GM13976 (cell line): Measurements from ENCODE around the gene AAGAB.

Experiments used
- DNase-seq: peaks from one replicate; pipeline ENCODE4 v3.0.0; 2012; ENCODE audit warnings: low spot score
- in situ Hi-C: fragments of 300-500 bp; cut with MboI; formaldehyde crosslinking; loops from one replicate; pipeline ENCODE4 v1.12.0; 2022; ENCODE audit warnings: low sequenced_read_pairs, mixed read lengths, inconsistent platforms; ENCODE audit not compliant: unreplicated experiment
- TF ChIP-seq, protein P1 (sequence below): IDR thresholded peaks from 2 replicates; pipeline ENCODE4 v1.5.1; 2012; ENCODE audit warnings: borderline replicate concordance, mild to moderate bottlenecking; ENCODE audit not compliant: insufficient read depth; ENCODE audit errors: extremely low read depth, missing control alignments, control extremely low read depth

Gene AAGAB

DNA sequence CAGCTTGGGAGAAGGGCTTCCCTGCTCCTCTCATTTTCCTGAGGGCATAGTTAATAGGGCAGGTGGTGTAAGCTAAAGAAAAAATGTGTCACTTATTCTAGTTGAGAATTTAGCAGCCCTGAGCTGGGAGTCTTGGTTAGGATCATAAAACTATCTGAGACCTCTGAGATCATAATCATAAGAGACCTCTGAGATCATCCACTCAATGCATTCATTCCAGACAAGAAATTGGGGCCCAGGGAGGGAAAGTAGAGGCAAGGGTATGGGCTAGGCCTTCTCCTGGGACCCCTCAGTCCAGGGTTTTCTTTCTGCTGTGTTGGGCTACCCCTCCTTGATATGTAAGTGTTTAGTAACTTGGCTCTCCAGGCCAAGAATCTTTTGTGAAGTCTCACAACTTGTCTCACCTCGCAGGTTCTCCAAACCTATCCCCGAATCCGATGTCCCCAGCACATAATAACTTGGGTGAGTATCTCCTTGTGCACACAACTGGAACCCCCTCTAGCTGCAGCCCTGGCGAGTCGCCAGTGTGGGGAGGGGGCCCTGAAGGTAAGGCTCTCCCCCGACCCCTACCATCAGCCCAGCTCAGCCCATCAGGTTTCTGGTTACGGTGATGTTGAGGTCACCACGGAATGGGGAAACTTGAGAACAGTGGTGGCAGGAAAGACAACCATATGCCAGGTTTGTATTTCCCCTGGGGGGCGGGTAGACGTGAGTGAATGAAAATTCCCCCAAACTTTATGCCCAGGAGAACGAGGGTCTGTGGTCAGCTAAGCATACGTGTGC, 84.1 kb downstream of the AAGAB start:
- DNase-seq = no peak
- in situ Hi-C loops = no loop called here
- TF ChIP-seq, protein P1, sequence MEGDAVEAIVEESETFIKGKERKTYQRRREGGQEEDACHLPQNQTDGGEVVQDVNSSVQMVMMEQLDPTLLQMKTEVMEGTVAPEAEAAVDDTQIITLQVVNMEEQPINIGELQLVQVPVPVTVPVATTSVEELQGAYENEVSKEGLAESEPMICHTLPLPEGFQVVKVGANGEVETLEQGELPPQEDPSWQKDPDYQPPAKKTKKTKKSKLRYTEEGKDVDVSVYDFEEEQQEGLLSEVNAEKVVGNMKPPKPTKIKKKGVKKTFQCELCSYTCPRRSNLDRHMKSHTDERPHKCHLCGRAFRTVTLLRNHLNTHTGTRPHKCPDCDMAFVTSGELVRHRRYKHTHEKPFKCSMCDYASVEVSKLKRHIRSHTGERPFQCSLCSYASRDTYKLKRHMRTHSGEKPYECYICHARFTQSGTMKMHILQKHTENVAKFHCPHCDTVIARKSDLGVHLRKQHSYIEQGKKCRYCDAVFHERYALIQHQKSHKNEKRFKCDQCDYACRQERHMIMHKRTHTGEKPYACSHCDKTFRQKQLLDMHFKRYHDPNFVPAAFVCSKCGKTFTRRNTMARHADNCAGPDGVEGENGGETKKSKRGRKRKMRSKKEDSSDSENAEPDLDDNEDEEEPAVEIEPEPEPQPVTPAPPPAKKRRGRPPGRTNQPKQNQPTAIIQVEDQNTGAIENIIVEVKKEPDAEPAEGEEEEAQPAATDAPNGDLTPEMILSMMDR = no peak

- TF ChIP-seq, protein P1 = no peak
- no peak for DNase-seq
- in situ Hi-C loops = no loop called here
These were observed 85.8 kb downstream of the AAGAB start for GRCh38 chr15:67168694-67169093.

DNA sequence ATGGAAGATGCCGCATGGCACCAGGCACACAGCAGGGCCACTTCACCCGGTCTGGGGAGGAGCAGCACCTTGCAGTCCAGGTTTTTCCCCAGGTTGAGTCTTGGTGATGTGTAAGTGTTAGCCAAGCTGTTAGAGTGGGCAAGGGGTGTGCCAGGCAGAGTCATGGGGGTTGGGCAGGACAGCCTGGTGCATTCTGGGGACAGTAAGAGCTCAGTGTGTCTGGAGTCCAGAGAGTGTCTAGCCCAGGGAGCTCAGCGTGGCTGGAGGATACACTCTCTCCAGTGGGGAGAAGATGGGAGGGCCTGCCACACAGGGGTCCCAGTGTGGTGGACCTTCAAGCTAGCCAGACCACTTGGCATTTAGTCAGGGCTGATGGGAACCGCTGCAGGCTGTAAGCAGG, 87.4 kb downstream of the AAGAB start:
- TF ChIP-seq, protein P1 = no peak
- DNase-seq = no peak
- in situ Hi-C loops = no loop called here

DNA sequence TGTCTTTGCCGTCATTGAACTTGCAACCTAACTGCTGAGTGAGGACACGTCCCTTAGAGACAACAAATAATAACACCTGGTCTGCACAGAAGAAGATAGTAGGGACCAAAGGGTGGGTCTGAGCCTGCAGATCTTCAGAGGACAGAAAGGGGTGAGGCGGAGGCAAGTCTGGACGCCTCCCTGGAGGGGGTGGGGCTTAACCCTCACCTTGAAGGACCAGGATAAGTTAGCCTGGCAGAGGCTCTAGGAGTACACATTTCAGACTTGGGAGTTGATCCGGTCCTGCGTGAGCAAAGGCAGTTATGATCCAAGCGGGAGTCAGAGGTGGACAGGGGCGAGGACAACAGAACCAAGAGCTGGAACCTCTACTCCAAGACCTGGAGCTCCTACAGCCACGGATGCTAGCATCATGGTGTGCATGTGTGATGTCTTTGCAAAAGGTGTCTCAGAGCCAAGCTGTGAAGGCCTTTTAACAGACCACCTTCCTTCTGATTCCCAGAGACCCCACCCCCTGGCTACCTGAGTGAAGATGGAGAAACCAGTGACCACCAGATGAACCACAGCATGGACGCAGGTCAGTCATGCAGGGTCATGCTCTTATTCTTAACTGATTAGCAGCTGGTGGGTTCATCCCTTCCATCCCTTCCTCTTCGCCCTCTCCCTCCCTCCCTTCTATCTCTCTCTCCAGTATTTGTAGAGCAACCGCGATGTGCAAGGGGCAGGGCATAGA, 88.0 kb downstream of the AAGAB start:
- no peak for DNase-seq
- in situ Hi-C loops = no loop called here
- TF ChIP-seq, protein P1 = no peak

- no peak for DNase-seq
- in situ Hi-C loops = no loop called here
These were observed 88.9 kb downstream of the AAGAB start for GRCh38 chr15:67165254-67166253.

More at GRCh38 chr15:67165254-67166253, 88.9 kb downstream of the AAGAB start:
- TF ChIP-seq, protein P1 = no peak
